HL-60 (cell line): ENCODE data around the gene RPGRIP1.

Experiments
- DNase-seq, 2 experiments: peaks; one replicate each; pipeline ENCODE4 v3.0.0-alpha.2; 2010 to 2020; ENCODE audit warnings: low read depth in 1 of 2, low spot score in 1 of 2
- H3K27ac ChIP-seq: fragments of 250-450 bp; sonication (Bioruptor Pico); replicated peaks from 2 replicates; pipeline ENCODE4 v1.5.1; 2020; ENCODE audit warnings: mild to moderate bottlenecking, moderate library complexity
- H3K27me3 ChIP-seq: fragments of 250-450 bp; sonication (Bioruptor Pico); 2 replicates; pipeline ENCODE4 v1.5.1; 2021; ENCODE audit warnings: mild to moderate bottlenecking, moderate library complexity; ENCODE audit not compliant: insufficient read depth, poor library complexity, severe bottlenecking
- H3K4me3 ChIP-seq: replicated peaks from 2 replicates; pipeline ENCODE4 v1.5.1; 2011; ENCODE audit warnings: mild to moderate bottlenecking, control low read depth, low read length; ENCODE audit not compliant: insufficient read depth
- GABPA ChIP-seq: IDR thresholded peaks from 2 replicates; pipeline ENCODE4 v1.6.1; 2012; ENCODE audit warnings: low read depth
- POLR2AphosphoS5 ChIP-seq: IDR thresholded peaks from 2 replicates; pipeline ENCODE4 v1.6.1; 2012; ENCODE audit warnings: low read depth
- REST ChIP-seq: IDR thresholded peaks from 2 replicates; pipeline ENCODE4 v1.6.1; 2012; ENCODE audit warnings: low read depth; ENCODE audit not compliant: insufficient replicate concordance
- SPI1 ChIP-seq: IDR thresholded peaks from 2 replicates; pipeline ENCODE4 v1.6.1; 2012; ENCODE audit warnings: low read depth, mild to moderate bottlenecking, borderline replicate concordance
- TF ChIP-seq, protein P1 (sequence below): IDR thresholded peaks from one replicate; pipeline ENCODE4 v1.5.1; 2011; ENCODE audit warnings: low read length, control low read depth, inconsistent platforms; ENCODE audit not compliant: insufficient read depth

The RPGRIP1 gene

DNA sequence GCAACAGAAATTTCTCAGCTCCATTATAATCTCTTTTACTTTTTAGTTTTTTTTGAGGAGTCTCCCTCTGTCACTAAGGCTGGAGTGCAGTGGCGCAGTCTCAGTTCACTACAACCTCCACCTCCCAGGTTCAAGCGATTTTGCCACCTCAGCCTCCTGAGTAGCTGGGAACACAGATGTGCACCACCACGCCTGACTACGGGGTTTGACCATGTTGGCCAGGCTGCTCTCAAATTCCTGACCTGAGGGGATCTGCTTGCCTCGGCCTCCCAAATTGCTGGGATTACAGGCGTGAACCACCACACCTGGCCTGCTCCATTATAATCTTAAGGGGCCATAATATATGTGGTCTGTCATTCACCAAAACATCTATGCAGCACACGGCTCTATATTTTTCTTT, 34.1 kb upstream of the RPGRIP1 start:
- H3K4me3 ChIP-seq, result no peak overlapping the region
- H3K27me3 ChIP-seq, result no peaks in the 10 kb centered on the region
- no peak overlapping the region for H3K27ac ChIP-seq
- TF ChIP-seq REST (no peak), SPI1 (no peak), POLR2AphosphoS5 (peak; percentile 12; the same call in 1 of the 2 replicates)
- DNase-seq, result no peak

GRCh38 chr14:21248338-21248737, 31.5 kb upstream of the RPGRIP1 start:
- Histone ChIP-seq H3K4me3 (no peak overlapping the region), H3K27ac (no peak overlapping the region), H3K27me3 (no peaks in the 10 kb centered on the region)
- DNase-seq, result no peak
- TF ChIP-seq POLR2AphosphoS5 (no peak), SPI1 (no peak), GABPA (no peak), REST (no peak)
- TF ChIP-seq, protein P1, sequence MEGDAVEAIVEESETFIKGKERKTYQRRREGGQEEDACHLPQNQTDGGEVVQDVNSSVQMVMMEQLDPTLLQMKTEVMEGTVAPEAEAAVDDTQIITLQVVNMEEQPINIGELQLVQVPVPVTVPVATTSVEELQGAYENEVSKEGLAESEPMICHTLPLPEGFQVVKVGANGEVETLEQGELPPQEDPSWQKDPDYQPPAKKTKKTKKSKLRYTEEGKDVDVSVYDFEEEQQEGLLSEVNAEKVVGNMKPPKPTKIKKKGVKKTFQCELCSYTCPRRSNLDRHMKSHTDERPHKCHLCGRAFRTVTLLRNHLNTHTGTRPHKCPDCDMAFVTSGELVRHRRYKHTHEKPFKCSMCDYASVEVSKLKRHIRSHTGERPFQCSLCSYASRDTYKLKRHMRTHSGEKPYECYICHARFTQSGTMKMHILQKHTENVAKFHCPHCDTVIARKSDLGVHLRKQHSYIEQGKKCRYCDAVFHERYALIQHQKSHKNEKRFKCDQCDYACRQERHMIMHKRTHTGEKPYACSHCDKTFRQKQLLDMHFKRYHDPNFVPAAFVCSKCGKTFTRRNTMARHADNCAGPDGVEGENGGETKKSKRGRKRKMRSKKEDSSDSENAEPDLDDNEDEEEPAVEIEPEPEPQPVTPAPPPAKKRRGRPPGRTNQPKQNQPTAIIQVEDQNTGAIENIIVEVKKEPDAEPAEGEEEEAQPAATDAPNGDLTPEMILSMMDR, result no peak

GRCh38 chr14:21248739-21249411, 31.0 kb upstream of the RPGRIP1 start:
- H3K27me3 ChIP-seq, result no peaks in the 10 kb centered on the region
- H3K4me3 ChIP-seq, result no peak overlapping the region
- no peak overlapping the region for H3K27ac ChIP-seq
- no peak for TF ChIP-seq GABPA
- no peak for TF ChIP-seq SPI1
- TF ChIP-seq POLR2AphosphoS5, result no peak
- TF ChIP-seq, protein P1, result no peak
- no peak for TF ChIP-seq REST
- DNase-seq, result no peak
